ENCODE data around the gene OVOL2. TPM values are rescaled to one million over a fixed set of nuclear protein-coding genes. Genes with fewer than 3 reads are reported as not detected.

OVOL2 gene
- total RNA-seq, 4 donors from 2014 or later: 28.4 to 87.6 (median 48.3) TPM

GRCh38 chr20:18012901-18013300 lies 44.8 kb downstream of the OVOL2 start:
- no peak for DNase-seq
- Histone ChIP-seq H3K27ac (no peak overlapping the region), H3K4me1 (peaks cover 0 to 7% (median under 1%) of the 10 kb centered on the region in 4 donors), H3K36me3 (no peaks in the 10 kb centered on the region), H3K27me3 (no peaks in the 10 kb centered on the region), H3K4me3 (no peak overlapping the region), H3K9me3 (no peaks in the 10 kb centered on the region)
- in situ Hi-C loops (cut with MboI; ENCODE audit: low pct_ligation_motif_present in 1 of 4, low pct_unique_long_range_greater_than_20kb in 1 of 4, low sequenced_read_pairs in 3 of 4): no loop called here
- 83 to 96% methylated on average over 2 of the region's 2 CpGs for WGBS, 2 donors (ENCODE audit: low coverage in 1 of 2)
- intact Hi-C loops (cut with DNase I; ENCODE audit: low total_unique reads): no loop called here
- no peak for TF ChIP-seq EP300 (IDR thresholded peaks at IDR 0.05; ENCODE audit: low read depth)
- TF ChIP-seq CTCF (IDR thresholded peaks at IDR 0.05): no peak
- no peak for TF ChIP-seq POLR2A (IDR thresholded peaks at IDR 0.05)
- TF ChIP-seq POLR2AphosphoS5 (IDR thresholded peaks at IDR 0.05): no peak

GRCh38 chr20:18011951-18012645 lies 45.6 kb downstream of the OVOL2 start:
- intact Hi-C loops (cut with DNase I; ENCODE audit: low total_unique reads): no loop called here
- DNase-seq: no peak
- Histone ChIP-seq H3K27me3 (no peaks in the 10 kb centered on the region), H3K36me3 (no peaks in the 10 kb centered on the region), H3K9me3 (no peaks in the 10 kb centered on the region), H3K27ac (no peak overlapping the region), H3K4me3 (no peak overlapping the region), H3K4me1 (peaks cover 0 to 14% (median 3%) of the 10 kb centered on the region in 4 donors)
- no peak for TF ChIP-seq EP300 (IDR thresholded peaks at IDR 0.05; ENCODE audit: low read depth)
- no peak for TF ChIP-seq POLR2A (IDR thresholded peaks at IDR 0.05)
- no peak for TF ChIP-seq POLR2AphosphoS5 (IDR thresholded peaks at IDR 0.05)
- no peak for TF ChIP-seq CTCF (IDR thresholded peaks at IDR 0.05)
- 89% methylated on average over 6 to 21 of the region's 21 CpGs for WGBS, 2 donors (ENCODE audit: low coverage in 1 of 2)
- in situ Hi-C loops (cut with MboI; ENCODE audit: low pct_ligation_motif_present in 1 of 4, low pct_unique_long_range_greater_than_20kb in 1 of 4, low sequenced_read_pairs in 3 of 4): no loop called here

- WGBS, 2 donors (ENCODE audit: low coverage in 1 of 2): 77 to 94% methylated on average over 2 to 14 of the region's 14 CpGs
- intact Hi-C loops (cut with DNase I; ENCODE audit: low total_unique reads) (no loop called here), in situ Hi-C loops (cut with MboI; ENCODE audit: low pct_ligation_motif_present in 1 of 4, low pct_unique_long_range_greater_than_20kb in 1 of 4, low sequenced_read_pairs in 3 of 4) (no loop called here)
- Histone ChIP-seq H3K4me1 (peaks cover 0 to 13% (median 3%) of the 10 kb centered on the region in 4 donors), H3K9me3 (no peaks in the 10 kb centered on the region), H3K36me3 (no peaks in the 10 kb centered on the region), H3K4me3 (no peak overlapping the region), H3K27me3 (no peaks in the 10 kb centered on the region), H3K27ac (no peak overlapping the region)
- DNase-seq: no peak
- TF ChIP-seq CTCF (IDR thresholded peaks at IDR 0.05): no peak
- no peak for TF ChIP-seq POLR2AphosphoS5 (IDR thresholded peaks at IDR 0.05)
- no peak for TF ChIP-seq EP300 (IDR thresholded peaks at IDR 0.05; ENCODE audit: low read depth)
- TF ChIP-seq POLR2A (IDR thresholded peaks at IDR 0.05): no peak
These were observed 46.2 kb downstream of the OVOL2 start for GRCh38 chr20:18011482-18011881.

GRCh38 chr20:18009116-18009515 lies 48.6 kb downstream of the OVOL2 start:
- no peaks in the 10 kb centered on the region for H3K9me3 ChIP-seq
- no peak for DNase-seq
- no peaks in the 10 kb centered on the region for H3K36me3 ChIP-seq
- no peak overlapping the region for H3K4me3 ChIP-seq
- no peak overlapping the region for H3K27ac ChIP-seq
- H3K27me3 ChIP-seq: no peaks in the 10 kb centered on the region
- WGBS, 2 donors (ENCODE audit: low coverage in 1 of 2): 90 to 92% methylated on average over 6 to 7 of the region's 7 CpGs
- H3K4me1 ChIP-seq: peaks cover 0 to 13% (median 3%) of the 10 kb centered on the region in 4 donors
- intact Hi-C loops (cut with DNase I; ENCODE audit: low total_unique reads) (no loop called here), in situ Hi-C loops (cut with MboI; ENCODE audit: low pct_ligation_motif_present in 1 of 4, low pct_unique_long_range_greater_than_20kb in 1 of 4, low sequenced_read_pairs in 3 of 4) (no loop called here)
- no peak for TF ChIP-seq POLR2AphosphoS5 (IDR thresholded peaks at IDR 0.05)
- TF ChIP-seq POLR2A (IDR thresholded peaks at IDR 0.05): no peak
- TF ChIP-seq EP300 (IDR thresholded peaks at IDR 0.05; ENCODE audit: low read depth): no peak
- no peak for TF ChIP-seq CTCF (IDR thresholded peaks at IDR 0.05)

Measured in transverse colon (tissue), 4 donors.